TTC549 (cell line): Measurements from ENCODE around the gene BSN.
"Not testable (repeated sequence)": the region's sequence is repeated elsewhere in the genome, so short reads cannot be mapped to it uniquely, and the experiment has no call there.

Experiments used
- FAIRE-seq: peaks from 2 replicates; lab custom pipeline; 2012; peaks lifted over from hg19 to GRCh38; lab: Jason Lieb, UNC

BSN gene

GRCh38 chr3:49675912-49676311 lies 121.6 kb downstream of the BSN start:
- no peak for FAIRE-seq

- FAIRE-seq: no peak
Observed at GRCh38 chr3:49680493-49681231, 126.4 kb downstream of the BSN start.

- FAIRE-seq: no peak
Observed at GRCh38 chr3:49681232-49681522, 126.9 kb downstream of the BSN start.

- FAIRE-seq: no peak
Observed at GRCh38 chr3:49681543-49681942, 127.3 kb downstream of the BSN start.

GRCh38 chr3:49683162-49683561 lies 128.9 kb downstream of the BSN start:
- FAIRE-seq: no peak

- not testable (repeated sequence) for FAIRE-seq
Observed at GRCh38 chr3:49684453-49684852, 130.2 kb downstream of the BSN start.

GRCh38 chr3:49685103-49685502 lies 130.8 kb downstream of the BSN start:
- not testable (repeated sequence) for FAIRE-seq

- FAIRE-seq: not testable (repeated sequence)
Observed at GRCh38 chr3:49685846-49686245, 131.6 kb downstream of the BSN start.

GRCh38 chr3:49686346-49686745 lies 132.1 kb downstream of the BSN start:
- not testable (repeated sequence) for FAIRE-seq

- not testable (repeated sequence) for FAIRE-seq
Observed at GRCh38 chr3:49686769-49687423, 132.6 kb downstream of the BSN start.

- FAIRE-seq: not testable (repeated sequence)
Observed at GRCh38 chr3:49687424-49687795, 133.1 kb downstream of the BSN start.

- not testable (repeated sequence) for FAIRE-seq
Observed at GRCh38 chr3:49688338-49689045, 134.2 kb downstream of the BSN start.

- no peak for FAIRE-seq
Observed at GRCh38 chr3:49689046-49689907, 135.0 kb downstream of the BSN start, which contains the start of the genes MST1 and RNF123. Gene MST1 (minus strand): TSS chr3:49689474. CDS start chr3:49688691, 783 bp downstream. Gene RNF123 (plus strand): TSS chr3:49689557. CDS start chr3:49691166, 1,609 bp downstream.

- not testable (repeated sequence) for FAIRE-seq
Observed at GRCh38 chr3:49689908-49690624, 135.8 kb downstream of the BSN start.

GRCh38 chr3:49690856-49691255 lies 136.6 kb downstream of the BSN start:
- not testable (repeated sequence) for FAIRE-seq

- FAIRE-seq: not testable (repeated sequence)
Observed at GRCh38 chr3:49691481-49691880, 137.2 kb downstream of the BSN start.

- FAIRE-seq: not testable (repeated sequence)
Observed at GRCh38 chr3:49694409-49695070, 140.3 kb downstream of the BSN start.

- not testable (repeated sequence) for FAIRE-seq
Observed at GRCh38 chr3:49695350-49696015, 141.2 kb downstream of the BSN start.

- no peak for FAIRE-seq
Observed at GRCh38 chr3:49699281-49699979, 145.2 kb downstream of the BSN start.

GRCh38 chr3:49700014-49700413 lies 145.7 kb downstream of the BSN start:
- no peak for FAIRE-seq
